GM23338 (cell line): ENCODE results near the gene PLS1.

ENCODE experiments used
- EZH2 ChIP-seq: fragments of 200-600 bp; sonication (generic); IDR thresholded peaks from one replicate; pipeline ENCODE4 v1.8.0; 2017; ENCODE audit warnings: antibody characterized with exemption, mild to moderate bottlenecking, low read depth; ENCODE audit not compliant: unreplicated experiment
- POLR2AphosphoS5 ChIP-seq: IDR thresholded peaks from 2 replicates; pipeline ENCODE4 v1.6.1; 2016; ENCODE audit warnings: antibody characterized with exemption, low read depth
- ZNF114 ChIP-seq: fragments of 250-450 bp; sonication (Bioruptor Pico); IDR thresholded peaks from 2 replicates; pipeline ENCODE4 v1.5.0; 2020; ENCODE audit warnings: mild to moderate bottlenecking, moderate library complexity
- TF ChIP-seq, protein P1 (sequence below), 2 experiments: fragments of 200-600 bp in 1 of 2; sonication (generic) in 1 of 2; conservative IDR thresholded peaks; 2 replicates each; pipeline versions ENCODE4 v1.5.1 to v1.6.1; 2016 to 2017; ENCODE audit warnings: antibody characterized with exemption in 2 of 2, low read depth in 2 of 2, mild to moderate bottlenecking in 2 of 2, moderate library complexity in 1 of 2

DNA sequence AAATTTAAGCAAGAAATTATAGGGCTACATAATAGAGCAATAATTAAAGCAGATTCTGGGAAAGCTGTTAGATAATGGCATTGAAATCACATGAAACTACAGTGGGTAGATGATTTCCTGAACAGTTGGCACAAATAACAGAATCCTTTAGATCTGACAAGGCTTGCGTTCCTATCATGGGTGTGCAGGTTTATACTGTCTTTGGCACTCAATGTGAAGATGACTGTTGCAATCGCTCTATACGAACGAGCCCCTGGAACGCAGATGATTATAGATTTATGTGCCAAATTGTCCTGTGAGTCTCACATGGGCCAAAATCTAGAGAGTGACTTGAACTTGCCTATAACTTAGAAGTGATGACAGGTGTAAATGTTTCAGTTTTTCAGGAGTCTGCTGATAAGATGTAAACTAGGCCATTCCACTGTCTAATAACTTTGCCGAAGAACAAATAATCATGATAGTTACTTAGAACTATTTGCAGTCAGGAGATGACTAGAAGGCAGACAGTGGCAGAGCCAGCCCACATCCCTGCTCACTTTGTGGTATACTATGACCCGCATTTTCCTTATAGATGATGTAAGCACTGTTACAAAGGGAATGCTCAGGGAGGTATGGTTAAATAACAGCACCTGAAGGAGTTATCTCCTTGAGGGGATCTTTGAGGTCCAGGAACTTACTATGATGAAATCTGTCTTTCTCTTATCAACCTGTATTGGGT is 97.1 kb downstream of the PLS1 start:
- TF ChIP-seq POLR2AphosphoS5 (no peak), ZNF114 (CRISPR knock-in tag) (no peak), EZH2 (no peak)
- TF ChIP-seq, protein P1, sequence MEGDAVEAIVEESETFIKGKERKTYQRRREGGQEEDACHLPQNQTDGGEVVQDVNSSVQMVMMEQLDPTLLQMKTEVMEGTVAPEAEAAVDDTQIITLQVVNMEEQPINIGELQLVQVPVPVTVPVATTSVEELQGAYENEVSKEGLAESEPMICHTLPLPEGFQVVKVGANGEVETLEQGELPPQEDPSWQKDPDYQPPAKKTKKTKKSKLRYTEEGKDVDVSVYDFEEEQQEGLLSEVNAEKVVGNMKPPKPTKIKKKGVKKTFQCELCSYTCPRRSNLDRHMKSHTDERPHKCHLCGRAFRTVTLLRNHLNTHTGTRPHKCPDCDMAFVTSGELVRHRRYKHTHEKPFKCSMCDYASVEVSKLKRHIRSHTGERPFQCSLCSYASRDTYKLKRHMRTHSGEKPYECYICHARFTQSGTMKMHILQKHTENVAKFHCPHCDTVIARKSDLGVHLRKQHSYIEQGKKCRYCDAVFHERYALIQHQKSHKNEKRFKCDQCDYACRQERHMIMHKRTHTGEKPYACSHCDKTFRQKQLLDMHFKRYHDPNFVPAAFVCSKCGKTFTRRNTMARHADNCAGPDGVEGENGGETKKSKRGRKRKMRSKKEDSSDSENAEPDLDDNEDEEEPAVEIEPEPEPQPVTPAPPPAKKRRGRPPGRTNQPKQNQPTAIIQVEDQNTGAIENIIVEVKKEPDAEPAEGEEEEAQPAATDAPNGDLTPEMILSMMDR (conservative IDR thresholded peaks at IDR 0.05; ENCODE audit: low read depth in 2 of 2): no peak
